ENCODE measurements around the gene ABHD15. TPM values are rescaled to one million over a fixed set of nuclear protein-coding genes. Genes with fewer than 3 reads are reported as not detected.

Gene ABHD15
- total and polyA plus RNA-seq, 2 donors (not counting 1 experiment from before 2014, with no cell fraction given), result 10.9 to 44.1 TPM

DNA sequence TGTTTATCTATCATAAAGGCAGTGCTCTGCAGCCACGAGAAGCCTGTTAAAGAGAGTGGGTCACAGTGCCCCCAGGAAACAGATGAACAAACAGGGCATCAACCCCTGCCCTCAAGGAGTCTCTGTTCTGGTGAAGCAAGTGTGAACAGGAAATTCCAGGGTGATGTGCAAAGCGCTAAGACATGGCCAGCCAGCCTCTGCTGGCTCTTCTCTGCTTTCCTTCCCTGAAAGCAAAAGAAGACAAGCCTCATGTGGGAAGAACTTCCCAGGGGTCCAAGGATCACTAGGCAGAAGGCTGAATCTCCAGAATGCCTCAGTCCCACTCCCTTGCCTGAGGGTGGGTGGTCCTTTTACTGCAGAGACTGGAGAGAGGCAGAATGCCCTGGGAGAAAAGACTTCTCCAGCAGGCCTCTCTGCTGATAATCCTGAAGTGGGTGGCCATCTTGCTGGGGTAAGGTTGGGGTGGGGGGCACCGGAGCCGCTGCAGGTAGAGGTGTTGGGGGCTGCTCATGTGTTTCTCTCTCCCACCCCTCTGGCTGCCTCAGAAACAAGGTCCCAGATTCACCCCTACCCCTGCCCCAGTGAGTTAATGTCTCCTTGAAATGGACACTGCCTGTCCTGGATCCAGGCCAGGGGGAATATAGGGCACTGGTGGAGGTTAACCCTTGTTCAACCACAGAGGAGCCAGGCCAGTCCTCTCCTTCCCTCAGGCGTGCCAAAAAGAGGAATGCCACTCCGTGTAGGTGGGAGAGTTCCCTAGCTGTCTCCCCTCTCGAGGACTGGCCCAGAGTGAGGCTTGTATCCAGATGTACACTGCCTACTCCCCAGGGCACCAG lies 28.5 kb upstream of the ABHD15 start:
- POLR2A ChIA-PET, result no interaction called here
- intact Hi-C loops (cut with micrococcal nuclease), result no loop called here

More for the DNA sequence above, 28.5 kb upstream of the ABHD15 start:
- TF ChIP-seq CTCF (IDR thresholded peaks at IDR 0.05) (no peak), EZH2 (IDR thresholded peaks at IDR 0.05; ENCODE audit: borderline replicate concordance, insufficient read depth, low read depth, low read length, poor library complexity, severe bottlenecking) (no peak)
- Histone ChIP-seq H3K9ac (ENCODE audit: low read length) (no peak overlapping the region), H3K27ac (ENCODE audit: low read length in 2 of 2) (no peak overlapping the region), H3K36me3 (replicated peaks in 1 of 2; ENCODE audit: control extremely low read depth in 1 of 2, control insufficient read depth in 1 of 2, extremely low read depth in 1 of 2, insufficient read depth in 2 of 2, low read length in 1 of 2) (no peaks in the 10 kb centered on the region), H2AFZ (ENCODE audit: insufficient read depth, low read depth, low read length, poor library complexity, severe bottlenecking) (no peak overlapping the region), H3K4me2 (replicated peaks; ENCODE audit: low read depth, low read length, poor library complexity, severe bottlenecking) (no peak overlapping the region), H4K20me1 (ENCODE audit: control insufficient read depth, insufficient read depth, low read length, poor library complexity, severe bottlenecking) (no peaks in the 10 kb centered on the region), H3K79me2 (ENCODE audit: control insufficient read depth, insufficient read depth, low read length) (peaks cover 2% of the 10 kb centered on the region), H3K27me3 (replicated peaks in 1 of 4; ENCODE audit: control extremely low read depth in 1 of 4, control insufficient read depth in 3 of 4, insufficient read depth in 4 of 4, low read length in 3 of 4) (peaks cover 0 to 7% (median 2%) of the 10 kb centered on the region in 4 experiments), H3K9me3 (ENCODE audit: control extremely low read depth in 1 of 3, control insufficient read depth in 2 of 3, insufficient read depth in 1 of 3, low read length in 2 of 3) (peaks cover 0 to 2% (median 0%) of the 10 kb centered on the region in 3 donors), H3K4me3 (ENCODE audit: control extremely low read depth in 1 of 5, extremely low read depth in 1 of 5, insufficient read depth in 1 of 5, low read depth in 2 of 5, low read length in 4 of 5) (no peak overlapping the region), H3K4me1 (ENCODE audit: control insufficient read depth in 2 of 2, insufficient read depth in 2 of 2, low read length in 2 of 2) (peaks cover 31 to 35% of the 10 kb centered on the region in 2 donors)
- H3K4me3 Mint-ChIP-seq, result peak overlapping the region; percentile 74
- no peaks in the 10 kb centered on the region for H3K27me3 Mint-ChIP-seq
- DNase-seq (no peak), ATAC-seq (ENCODE audit: low read depth) (no peak)
- no peak overlapping the region for H3K27ac Mint-ChIP-seq
- H3K9me3 Mint-ChIP-seq (ENCODE audit: insufficient read depth), result no peaks in the 10 kb centered on the region
- peaks cover 33% of the 10 kb centered on the region for H3K4me1 Mint-ChIP-seq
- CTCF ChIA-PET, result interaction anchor here (1.0 to 1.5 kb wide), 4 partner anchors 18 to 25 kb away, joined by 3 to 4 read pairs (median 4); no protein-coding TSS in a partner anchor
- WGBS (ENCODE audit: insufficient coverage), result 96% methylated on average over 4 of the region's 7 CpGs

Data from B cell (primary cell).